Breast epithelium (tissue), 3 donors: Measurements from ENCODE around the gene PRKG1.

Experiments used
- CTCF ChIP-seq, 3 donors: fragments of 450-650 bp; IDR thresholded peaks; one replicate each; pipeline ENCODE4 v1.5.1; 2016 to 2017; ENCODE audit warnings: antibody characterized with exemption in 3 of 3, mild to moderate bottlenecking in 3 of 3, moderate library complexity in 3 of 3
- POLR2A ChIP-seq: fragments of 450-650 bp; IDR thresholded peaks from one replicate; pipeline ENCODE4 v1.6.1; 2016; ENCODE audit warnings: antibody characterized with exemption, mild to moderate bottlenecking, moderate library complexity
- POLR2AphosphoS5 ChIP-seq, 3 donors: sonication (generic); formaldehyde crosslinking; IDR thresholded peaks; one replicate each; pipeline ENCODE4 v1.6.1; 2017; ENCODE audit warnings: antibody characterized with exemption in 3 of 3

- no peak for TF ChIP-seq CTCF (IDR thresholded peaks at IDR 0.05)
- no peak for TF ChIP-seq POLR2AphosphoS5 (IDR thresholded peaks at IDR 0.05)
- no peak for TF ChIP-seq POLR2A
Measured at GRCh38 chr10:52216852-52217251, 1142.6 kb downstream of the PRKG1 start.
